ENCODE measurements around the gene MAPK8IP2. TPM values are rescaled to one million over a fixed set of nuclear protein-coding genes. Genes with fewer than 3 reads are reported as not detected.

The MAPK8IP2 gene
- polyA plus RNA-seq, 1 experiment: 0.39 TPM

DNA sequence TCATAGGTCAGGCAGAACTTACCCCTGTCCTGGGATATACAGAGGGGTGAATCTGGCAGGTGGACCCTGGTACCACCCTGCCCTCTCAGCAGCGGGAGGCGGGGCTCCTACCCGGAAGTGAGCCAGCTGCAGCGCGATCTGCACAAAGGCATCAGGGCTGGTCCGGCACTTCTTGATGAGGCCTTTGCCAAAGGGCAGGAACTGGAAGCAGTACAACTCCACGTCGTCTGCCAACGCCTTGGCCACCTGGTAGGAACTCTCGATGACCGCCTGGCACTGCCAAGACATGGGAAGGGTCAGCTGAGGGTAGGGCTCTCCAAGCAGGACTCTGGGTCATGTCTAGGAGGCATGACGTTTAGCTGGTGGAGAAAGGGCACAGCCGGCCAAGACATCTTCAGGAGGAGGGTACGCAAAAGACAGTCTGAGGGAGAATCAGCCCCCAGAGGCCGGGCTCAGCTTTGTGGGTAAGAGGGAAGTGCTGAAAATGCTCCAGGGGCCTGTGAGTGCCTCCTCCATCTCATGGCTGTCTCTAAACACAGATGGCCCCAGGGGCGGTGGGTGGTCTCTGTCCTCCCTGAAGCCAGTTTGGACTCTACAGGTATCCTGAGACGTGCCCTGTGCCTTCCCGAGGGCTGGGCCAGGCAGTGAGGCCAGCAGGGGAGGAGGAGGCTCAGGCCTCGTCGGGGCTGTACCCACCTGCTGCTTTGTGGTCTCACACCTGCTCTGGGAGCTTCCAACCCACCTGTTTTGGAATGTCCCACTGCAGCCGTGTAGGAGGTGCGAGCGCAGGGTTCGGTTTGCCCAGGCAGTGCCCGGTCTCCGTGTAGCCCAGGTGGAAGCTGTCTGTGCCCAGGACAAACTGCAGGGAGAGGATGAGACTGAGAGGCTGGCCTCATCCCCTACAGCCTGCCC lies 29.1 kb upstream of the MAPK8IP2 start:
- H3K4me3 ChIP-seq (ENCODE audit: low read depth, low read length): no peak overlapping the region
- no peaks in the 10 kb centered on the region for H3K27me3 ChIP-seq (ENCODE audit: control insufficient read depth, insufficient read depth, low read length)
- ChIA-PET CTCF (interaction anchor here (1.1 to 2.7 kb wide), 4 partner anchors 8 to 44 kb away, joined by 3 to 18 read pairs (median 4); partner anchors contain the start of genes CHKB and SYCE3), POLR2A (interaction anchor here (0.6 kb wide), 1 partner anchor 44 kb away, joined by 3 read pairs; no protein-coding TSS in a partner anchor)
- H3K36me3 ChIP-seq (ENCODE audit: control insufficient read depth, insufficient read depth, low read length): peaks cover 1% of the 10 kb centered on the region; the same call in 1 of the 2 replicates
- TF ChIP-seq, protein P1, sequence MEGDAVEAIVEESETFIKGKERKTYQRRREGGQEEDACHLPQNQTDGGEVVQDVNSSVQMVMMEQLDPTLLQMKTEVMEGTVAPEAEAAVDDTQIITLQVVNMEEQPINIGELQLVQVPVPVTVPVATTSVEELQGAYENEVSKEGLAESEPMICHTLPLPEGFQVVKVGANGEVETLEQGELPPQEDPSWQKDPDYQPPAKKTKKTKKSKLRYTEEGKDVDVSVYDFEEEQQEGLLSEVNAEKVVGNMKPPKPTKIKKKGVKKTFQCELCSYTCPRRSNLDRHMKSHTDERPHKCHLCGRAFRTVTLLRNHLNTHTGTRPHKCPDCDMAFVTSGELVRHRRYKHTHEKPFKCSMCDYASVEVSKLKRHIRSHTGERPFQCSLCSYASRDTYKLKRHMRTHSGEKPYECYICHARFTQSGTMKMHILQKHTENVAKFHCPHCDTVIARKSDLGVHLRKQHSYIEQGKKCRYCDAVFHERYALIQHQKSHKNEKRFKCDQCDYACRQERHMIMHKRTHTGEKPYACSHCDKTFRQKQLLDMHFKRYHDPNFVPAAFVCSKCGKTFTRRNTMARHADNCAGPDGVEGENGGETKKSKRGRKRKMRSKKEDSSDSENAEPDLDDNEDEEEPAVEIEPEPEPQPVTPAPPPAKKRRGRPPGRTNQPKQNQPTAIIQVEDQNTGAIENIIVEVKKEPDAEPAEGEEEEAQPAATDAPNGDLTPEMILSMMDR (IDR thresholded peaks at IDR 0.05; ENCODE audit: insufficient read depth, low read depth, low read length): no peak
- no peak for DNase-seq (ENCODE audit: low read depth)

DNA sequence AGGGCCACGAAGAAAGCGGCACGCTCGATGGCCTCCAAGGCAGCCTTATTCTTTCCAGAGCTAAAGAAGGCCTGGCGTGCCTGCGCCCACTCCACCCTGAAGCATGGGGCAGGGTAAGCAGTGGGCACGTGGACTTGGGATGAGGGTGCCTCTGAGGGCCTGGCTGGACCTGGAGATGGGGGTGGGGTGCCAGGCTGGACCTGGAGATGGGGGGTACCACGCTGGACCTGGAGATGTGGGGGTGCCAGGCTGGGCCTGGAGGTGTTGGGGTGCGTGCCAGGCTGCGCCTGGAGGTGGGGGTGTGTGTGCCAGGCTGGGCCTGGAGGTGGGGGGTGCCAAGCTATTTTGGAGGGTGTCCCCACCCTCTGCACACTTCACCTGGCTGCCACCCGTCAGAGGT lies 27.6 kb upstream of the MAPK8IP2 start:
- peaks cover 1% of the 10 kb centered on the region; the same call in 1 of the 2 replicates for H3K36me3 ChIP-seq (ENCODE audit: control insufficient read depth, insufficient read depth, low read length)
- TF ChIP-seq, protein P1 (IDR thresholded peaks at IDR 0.05; ENCODE audit: insufficient read depth, low read depth, low read length): no peak
- H3K27me3 ChIP-seq (ENCODE audit: control insufficient read depth, insufficient read depth, low read length): no peaks in the 10 kb centered on the region
- ChIA-PET CTCF (interaction anchor here (1.7 to 2.7 kb wide), 2 partner anchors 10 to 47 kb away, joined by 4 to 18 read pairs; partner anchors contain the start of genes SCO2 and SYCE3), POLR2A (no interaction called here)
- H3K4me3 ChIP-seq (ENCODE audit: low read depth, low read length): no peak overlapping the region
- no peak for DNase-seq (ENCODE audit: low read depth)

DNA sequence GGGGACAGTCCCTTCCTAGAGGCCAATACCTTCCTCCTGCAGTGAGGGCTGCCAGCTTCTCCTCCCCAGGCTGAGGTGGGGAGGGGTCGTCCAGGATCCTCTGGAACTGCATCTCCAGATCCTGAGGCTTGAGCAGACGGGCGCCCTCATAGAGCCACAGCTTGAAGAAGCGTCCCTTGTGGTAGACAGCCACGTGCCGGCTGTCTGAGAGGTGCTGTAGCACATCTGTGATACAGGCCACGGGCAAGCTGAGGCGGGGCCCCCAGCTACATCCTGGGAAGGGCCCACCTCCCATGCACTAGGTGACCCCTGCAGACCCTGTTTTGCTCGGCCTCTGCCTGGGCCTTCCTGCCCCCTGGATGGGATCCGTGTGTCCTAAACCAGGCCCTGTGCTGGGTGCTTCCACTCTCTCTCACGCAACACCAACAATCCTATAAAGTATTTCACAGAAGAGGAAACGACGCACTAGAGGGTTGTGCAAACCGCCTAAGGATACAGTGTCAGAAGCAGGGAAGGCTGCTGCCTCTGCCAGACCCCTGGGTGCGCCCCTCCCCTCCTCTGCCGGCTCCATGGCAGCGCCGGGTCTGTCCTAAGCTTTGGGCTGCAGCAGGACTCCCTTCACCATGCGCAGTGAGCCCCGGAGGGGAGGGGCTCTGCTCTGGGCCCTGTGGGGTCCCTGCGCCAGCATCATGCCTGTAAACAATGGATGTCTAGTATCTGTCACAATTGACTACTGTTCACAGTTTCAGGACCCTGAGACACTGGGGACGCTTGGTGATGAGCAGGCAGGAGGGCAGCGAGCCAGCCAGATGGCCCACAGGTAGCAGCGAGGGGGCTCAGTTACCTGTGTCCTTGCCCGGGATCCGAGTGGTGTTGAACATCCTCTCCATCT lies 26.9 kb upstream of the MAPK8IP2 start:
- CTCF ChIA-PET: interaction anchor here (1.2 to 2.7 kb wide), 4 partner anchors 11 to 48 kb away, joined by 4 to 18 read pairs (median 6); partner anchors contain the start of genes SCO2 and SYCE3
- POLR2A ChIA-PET: no interaction called here

DNA sequence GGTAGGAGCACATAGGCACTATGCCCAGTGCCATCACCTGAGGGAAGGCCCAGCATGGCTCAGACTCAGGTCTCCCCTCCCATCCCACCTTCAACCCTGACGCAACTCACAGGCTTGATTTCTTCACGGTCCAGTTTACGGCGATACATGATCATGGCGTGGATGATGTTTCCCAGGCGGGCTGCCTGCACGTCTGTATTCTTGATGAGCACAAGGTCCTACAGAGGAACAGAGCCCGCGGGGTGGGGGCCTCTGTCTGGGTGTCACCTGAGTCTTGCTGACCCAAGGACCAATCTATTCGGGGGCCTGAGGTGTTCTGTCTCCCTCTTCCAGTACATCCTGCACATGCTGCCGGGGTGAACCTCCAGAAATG lies 26.2 kb upstream of the MAPK8IP2 start:
- CTCF ChIA-PET: interaction anchor here (0.6 to 1.6 kb wide), 4 partner anchors 9 to 116 kb away, joined by 3 to 7 read pairs (median 4); partner anchors contain the start of gene SYCE3

More for the DNA sequence above, 26.9 kb upstream of the MAPK8IP2 start:
- TF ChIP-seq, protein P1 (IDR thresholded peaks at IDR 0.05; ENCODE audit: insufficient read depth, low read depth, low read length): no peak
- DNase-seq (ENCODE audit: low read depth): no peak
- Histone ChIP-seq H3K36me3 (ENCODE audit: control insufficient read depth, insufficient read depth, low read length) (peaks cover 1% of the 10 kb centered on the region; the same call in 1 of the 2 replicates), H3K27me3 (ENCODE audit: control insufficient read depth, insufficient read depth, low read length) (no peaks in the 10 kb centered on the region), H3K4me3 (ENCODE audit: low read depth, low read length) (no peak overlapping the region)

More for the DNA sequence above, 26.2 kb upstream of the MAPK8IP2 start:
- H3K36me3 ChIP-seq (ENCODE audit: control insufficient read depth, insufficient read depth, low read length): peaks cover 4% of the 10 kb centered on the region
- TF ChIP-seq, protein P1 (IDR thresholded peaks at IDR 0.05; ENCODE audit: insufficient read depth, low read depth, low read length): no peak
- DNase-seq (ENCODE audit: low read depth): no peak
- no peak overlapping the region for H3K4me3 ChIP-seq (ENCODE audit: low read depth, low read length)
- POLR2A ChIA-PET: no interaction called here
- no peaks in the 10 kb centered on the region for H3K27me3 ChIP-seq (ENCODE audit: control insufficient read depth, insufficient read depth, low read length)

All from BJ (cell line).